ENCODE data around the gene SMARCC2.
"Not testable (repeated sequence)": the region's sequence is repeated elsewhere in the genome, so short reads cannot be mapped to it uniquely, and the experiment has no call there.

The SMARCC2 gene

DNA sequence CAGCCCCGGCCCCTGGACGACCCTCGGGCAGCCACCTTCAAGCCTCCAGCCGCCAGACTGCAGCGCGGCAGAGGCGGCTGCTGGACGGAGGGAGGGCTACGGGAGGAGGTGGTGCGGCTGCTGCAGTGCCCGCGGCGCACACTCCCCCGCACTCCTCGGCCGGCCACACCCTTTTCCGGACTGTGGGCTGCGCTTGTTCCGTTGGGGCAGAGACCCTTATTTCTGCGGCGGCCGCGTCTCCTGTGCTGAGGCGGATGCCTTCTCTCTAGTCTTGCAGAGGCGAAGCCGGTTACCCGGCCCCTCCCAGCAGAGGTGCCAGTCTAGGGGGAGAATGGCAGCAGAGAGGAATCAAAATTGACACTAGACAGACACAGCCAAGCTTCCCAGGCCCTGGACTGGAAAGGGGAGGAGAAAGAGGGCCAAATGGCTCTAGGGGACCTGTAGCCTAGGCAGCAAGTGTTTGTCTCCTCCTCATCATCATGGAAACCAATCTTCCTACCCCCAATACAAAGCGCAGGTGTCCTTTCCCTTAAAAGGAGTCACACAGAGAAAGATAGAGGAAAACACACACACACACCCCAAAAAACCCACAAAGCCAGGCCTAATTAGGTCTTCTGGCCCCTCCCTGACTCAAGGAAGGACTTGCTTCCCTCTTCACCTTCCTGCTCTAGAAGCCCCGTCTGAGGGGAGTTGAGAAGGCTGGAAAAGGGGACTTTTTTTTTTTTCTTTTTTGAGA, 59.9 kb downstream of the SMARCC2 start:
- peak; percentile 72 to 81 for DNase-seq
- ATAC-seq: peak; percentile 52
- Mint-ChIP-seq H3K4me3 (peak overlapping the region; percentile 96 to 99), H3K27me3 (no peaks in the 10 kb centered on the region), H3K9me3 (no peaks in the 10 kb centered on the region), H3K27ac (peak overlapping the region; percentile 96 to 97), H3K4me1 (peaks cover 79% of the 10 kb centered on the region)

- peaks cover 72% of the 10 kb centered on the region for H3K4me1 Mint-ChIP-seq
- DNase-seq: no peak
- H3K27me3 Mint-ChIP-seq: no peaks in the 10 kb centered on the region
- H3K4me3 Mint-ChIP-seq: peak overlapping the region; percentile 96 to 99
- H3K27ac Mint-ChIP-seq: peak overlapping the region; percentile 96 to 97
- ATAC-seq: peak; percentile 0
- no peaks in the 10 kb centered on the region for H3K9me3 Mint-ChIP-seq
These were observed 60.5 kb downstream of the SMARCC2 start for GRCh38 chr12:56128670-56129205.

DNA sequence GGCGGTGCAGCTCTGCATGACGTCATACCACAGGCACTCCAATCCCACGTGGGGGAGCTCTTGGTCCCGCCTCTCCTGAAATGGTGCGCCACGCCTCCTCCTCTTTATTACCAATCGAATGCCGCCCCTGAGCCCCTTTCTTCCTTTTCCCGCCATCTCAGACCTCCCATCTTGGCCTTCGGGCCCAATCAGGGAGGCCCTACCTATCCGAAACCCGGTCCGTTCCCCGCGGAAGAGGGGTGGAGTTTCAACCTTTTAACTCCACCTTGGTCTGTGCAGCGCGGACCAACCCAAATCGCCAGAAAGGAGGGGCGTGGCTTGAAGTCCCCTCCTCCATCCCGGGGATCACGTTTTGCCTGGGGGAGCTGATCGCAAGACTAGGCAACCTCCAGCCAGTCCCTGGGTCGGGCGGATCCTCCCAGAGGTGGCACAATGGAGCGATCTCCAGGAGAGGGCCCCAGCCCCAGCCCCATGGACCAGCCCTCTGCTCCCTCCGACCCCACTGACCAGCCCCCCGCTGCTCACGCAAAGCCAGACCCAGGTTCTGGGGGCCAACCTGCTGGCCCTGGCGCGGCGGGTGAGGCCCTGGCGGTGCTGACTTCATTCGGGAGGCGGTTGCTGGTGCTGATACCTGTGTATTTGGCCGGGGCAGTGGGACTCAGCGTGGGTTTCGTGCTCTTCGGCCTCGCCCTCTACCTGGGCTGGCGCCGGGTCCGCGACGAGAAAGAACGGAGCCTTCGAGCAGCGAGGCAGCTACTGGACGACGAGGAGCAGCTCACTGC, 61.2 kb downstream of the SMARCC2 start, which contains the start of gene ESYT1:
Gene ESYT1 (plus strand): TSS at position 380 of the 782 bp plus-strand sequence. CDS start 53 bp downstream, at position 433.
- peak; percentile 97 to 99 for DNase-seq
- H3K4me1 Mint-ChIP-seq: peaks cover 66% of the 10 kb centered on the region
- H3K9me3 Mint-ChIP-seq: no peaks in the 10 kb centered on the region
- peak; percentile 93 for ATAC-seq
- peak within 1 kb of the TSS; percentile 96 to 97 for H3K27ac Mint-ChIP-seq
- peak within 1 kb of the TSS; percentile 96 to 99 for H3K4me3 Mint-ChIP-seq
- no peaks in the 10 kb centered on the region for H3K27me3 Mint-ChIP-seq

DNA sequence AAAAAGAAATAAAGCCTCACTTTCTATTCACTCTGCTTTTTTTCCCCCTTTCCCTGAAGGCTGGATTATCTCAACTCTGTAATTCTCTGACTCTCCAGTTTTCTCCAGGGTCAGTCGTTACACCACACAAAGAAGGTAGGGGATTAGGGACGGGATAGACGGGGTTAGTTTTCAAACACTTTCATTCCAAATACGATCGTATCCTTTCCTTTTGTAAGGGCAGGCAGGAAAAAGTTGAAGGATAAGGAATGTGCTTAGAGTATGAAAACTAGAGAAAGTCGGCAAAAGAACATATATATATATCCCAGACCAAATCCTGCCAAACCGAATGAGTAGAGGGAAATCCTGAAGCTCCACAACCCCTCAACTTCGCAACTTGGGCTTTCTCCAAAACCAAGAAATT, 61.8 kb downstream of the SMARCC2 start:
- no peak for ATAC-seq
- H3K27me3 Mint-ChIP-seq: no peaks in the 10 kb centered on the region
- DNase-seq: no peak
- H3K4me3 Mint-ChIP-seq: peak overlapping the region; percentile 96 to 99
- peak overlapping the region; percentile 6 to 84 for H3K27ac Mint-ChIP-seq
- H3K4me1 Mint-ChIP-seq: peaks cover 65% of the 10 kb centered on the region
- no peaks in the 10 kb centered on the region for H3K9me3 Mint-ChIP-seq

DNA sequence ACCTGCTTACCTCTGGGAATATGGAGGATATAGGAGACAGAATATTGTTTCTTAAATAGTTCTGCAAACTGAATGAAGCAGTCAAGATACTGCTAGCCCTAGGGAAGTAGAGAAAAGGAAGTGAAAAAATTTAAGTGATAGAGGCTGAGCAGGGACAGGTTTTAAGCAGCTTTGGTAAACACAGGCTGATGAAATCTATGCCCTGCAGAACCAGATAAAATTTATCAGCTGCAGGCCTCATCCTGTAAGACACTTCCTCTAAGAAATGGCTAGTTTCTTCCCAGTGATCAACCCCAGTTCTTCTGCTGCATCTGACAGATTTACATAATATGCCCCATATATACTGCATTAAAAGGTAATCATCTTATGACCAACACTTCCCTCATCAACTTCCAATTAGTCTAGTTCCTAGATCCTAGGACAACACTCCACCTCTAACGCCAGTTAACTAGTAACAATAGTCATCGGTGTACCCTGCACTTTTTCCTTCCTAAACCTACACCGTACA, 62.5 kb downstream of the SMARCC2 start:
- peak overlapping the region; percentile 96 to 99 for H3K4me3 Mint-ChIP-seq
- H3K9me3 Mint-ChIP-seq: no peaks in the 10 kb centered on the region
- H3K27ac Mint-ChIP-seq: peak overlapping the region in 1 of 2 donors; percentile 88
- no peaks in the 10 kb centered on the region for H3K27me3 Mint-ChIP-seq
- ATAC-seq (no peak), DNase-seq (no peak)
- H3K4me1 Mint-ChIP-seq: peaks cover 65% of the 10 kb centered on the region

DNA sequence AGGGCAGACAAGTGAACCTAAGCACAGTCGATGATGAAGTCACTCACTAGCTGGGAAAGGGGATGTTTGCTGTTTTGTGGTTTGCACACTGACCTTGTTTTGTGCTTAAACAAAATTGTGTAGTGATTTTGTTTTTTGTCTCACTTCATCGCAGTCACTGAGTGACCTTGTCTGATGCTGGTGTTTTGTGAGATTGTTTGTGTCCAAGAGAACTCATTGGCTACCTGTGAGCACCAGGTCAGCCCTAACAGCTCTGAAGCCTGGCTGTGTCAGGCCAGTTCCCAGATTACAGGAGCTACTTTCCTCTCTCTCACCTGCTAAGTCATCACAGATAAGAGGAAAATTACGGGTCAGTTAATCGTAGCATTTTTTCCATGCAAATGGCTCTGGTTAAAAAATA, 65.2 kb downstream of the SMARCC2 start:
- H3K4me1 Mint-ChIP-seq: peaks cover 66% of the 10 kb centered on the region
- no peaks in the 10 kb centered on the region for H3K9me3 Mint-ChIP-seq
- ATAC-seq (no peak), DNase-seq (no peak)
- H3K4me3 Mint-ChIP-seq: no peak overlapping the region
- peak overlapping the region in 1 of 2 donors; percentile 15 for H3K27ac Mint-ChIP-seq
- H3K27me3 Mint-ChIP-seq: no peaks in the 10 kb centered on the region

- H3K27ac Mint-ChIP-seq: no peak overlapping the region
- H3K27me3 Mint-ChIP-seq: no peaks in the 10 kb centered on the region
- no peaks in the 10 kb centered on the region for H3K9me3 Mint-ChIP-seq
- H3K4me1 Mint-ChIP-seq: peaks cover 70% of the 10 kb centered on the region
- ATAC-seq: no peak
- H3K4me3 Mint-ChIP-seq: no peak overlapping the region
- no peak for DNase-seq
These were observed 66.6 kb downstream of the SMARCC2 start for GRCh38 chr12:56122637-56123036.

GRCh38 chr12:56121204-56121870, 67.9 kb downstream of the SMARCC2 start:
- no peaks in the 10 kb centered on the region for H3K27me3 Mint-ChIP-seq
- H3K9me3 Mint-ChIP-seq: no peaks in the 10 kb centered on the region
- no peak overlapping the region for H3K27ac Mint-ChIP-seq
- DNase-seq (no peak), ATAC-seq (no peak)
- H3K4me3 Mint-ChIP-seq: no peak overlapping the region
- peaks cover 57% of the 10 kb centered on the region for H3K4me1 Mint-ChIP-seq

DNA sequence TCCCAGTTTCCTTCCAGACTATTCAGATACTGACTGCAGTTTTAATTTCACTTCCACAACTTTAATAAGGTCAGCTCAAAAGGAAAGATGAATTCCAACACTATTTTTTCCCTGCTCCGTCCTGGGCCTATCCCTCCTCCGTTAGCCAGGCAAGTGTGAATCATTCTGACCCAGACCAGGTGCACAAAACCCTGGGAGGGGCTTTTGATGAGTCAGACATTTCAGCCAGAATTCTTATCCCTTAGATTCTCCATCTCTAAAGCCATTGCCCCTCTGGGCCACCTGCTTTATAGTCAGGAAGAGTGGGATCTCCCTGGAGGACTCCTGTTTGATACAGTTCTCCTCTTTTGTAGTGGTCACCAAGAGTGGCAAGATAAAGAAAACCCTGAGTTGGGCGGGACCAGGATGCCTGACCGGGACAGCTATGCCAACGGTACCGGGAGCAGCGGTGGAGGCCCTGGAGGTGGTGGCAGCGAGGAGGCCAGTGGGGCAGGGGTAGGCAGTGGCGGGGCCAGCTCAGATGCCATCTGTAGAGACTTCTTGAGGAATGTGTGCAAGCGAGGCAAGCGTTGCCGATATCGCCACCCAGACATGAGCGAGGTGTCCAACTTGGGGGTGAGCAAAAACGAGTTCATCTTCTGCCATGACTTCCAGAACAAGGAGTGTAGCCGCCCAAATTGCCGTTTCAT, 69.0 kb downstream of the SMARCC2 start:
- H3K4me1 Mint-ChIP-seq: peaks cover 51% of the 10 kb centered on the region
- H3K27ac Mint-ChIP-seq: no peak overlapping the region
- DNase-seq (no peak), ATAC-seq (no peak)
- no peaks in the 10 kb centered on the region for H3K27me3 Mint-ChIP-seq
- H3K9me3 Mint-ChIP-seq: no peaks in the 10 kb centered on the region
- peak overlapping the region in 1 of 2 donors; percentile 45 for H3K4me3 Mint-ChIP-seq

DNA sequence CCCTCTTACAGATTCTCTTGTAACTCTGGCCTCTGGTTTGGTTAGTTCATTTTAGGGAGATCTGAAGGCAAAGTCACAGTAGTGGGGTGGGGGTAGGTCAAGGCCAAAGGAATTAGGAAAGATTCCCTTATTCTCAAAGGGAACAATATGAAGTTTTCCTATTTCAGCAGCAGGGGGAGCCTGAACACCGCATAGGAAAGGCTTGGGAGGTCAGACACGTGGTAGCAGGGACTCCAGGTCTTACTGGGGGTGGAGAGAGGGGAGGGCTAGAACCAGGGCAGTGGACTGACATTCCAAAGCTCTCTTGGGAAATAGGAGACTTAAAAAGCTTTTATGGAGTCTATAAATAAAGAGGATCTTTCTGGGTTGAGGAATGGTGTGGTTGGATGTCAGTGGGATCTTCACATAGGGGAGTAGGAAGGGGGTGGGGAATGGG, 69.9 kb downstream of the SMARCC2 start:
- Mint-ChIP-seq H3K4me1 (peaks cover 45% of the 10 kb centered on the region), H3K9me3 (no peaks in the 10 kb centered on the region), H3K27ac (peak overlapping the region; percentile 6 to 97), H3K4me3 (peak overlapping the region; percentile 93 to 98), H3K27me3 (no peaks in the 10 kb centered on the region)
- ATAC-seq (no peak), DNase-seq (peak; percentile 37 to 60)

GRCh38 chr12:56118688-56119357, 70.5 kb downstream of the SMARCC2 start:
- H3K4me1 Mint-ChIP-seq: peaks cover 45% of the 10 kb centered on the region

DNA sequence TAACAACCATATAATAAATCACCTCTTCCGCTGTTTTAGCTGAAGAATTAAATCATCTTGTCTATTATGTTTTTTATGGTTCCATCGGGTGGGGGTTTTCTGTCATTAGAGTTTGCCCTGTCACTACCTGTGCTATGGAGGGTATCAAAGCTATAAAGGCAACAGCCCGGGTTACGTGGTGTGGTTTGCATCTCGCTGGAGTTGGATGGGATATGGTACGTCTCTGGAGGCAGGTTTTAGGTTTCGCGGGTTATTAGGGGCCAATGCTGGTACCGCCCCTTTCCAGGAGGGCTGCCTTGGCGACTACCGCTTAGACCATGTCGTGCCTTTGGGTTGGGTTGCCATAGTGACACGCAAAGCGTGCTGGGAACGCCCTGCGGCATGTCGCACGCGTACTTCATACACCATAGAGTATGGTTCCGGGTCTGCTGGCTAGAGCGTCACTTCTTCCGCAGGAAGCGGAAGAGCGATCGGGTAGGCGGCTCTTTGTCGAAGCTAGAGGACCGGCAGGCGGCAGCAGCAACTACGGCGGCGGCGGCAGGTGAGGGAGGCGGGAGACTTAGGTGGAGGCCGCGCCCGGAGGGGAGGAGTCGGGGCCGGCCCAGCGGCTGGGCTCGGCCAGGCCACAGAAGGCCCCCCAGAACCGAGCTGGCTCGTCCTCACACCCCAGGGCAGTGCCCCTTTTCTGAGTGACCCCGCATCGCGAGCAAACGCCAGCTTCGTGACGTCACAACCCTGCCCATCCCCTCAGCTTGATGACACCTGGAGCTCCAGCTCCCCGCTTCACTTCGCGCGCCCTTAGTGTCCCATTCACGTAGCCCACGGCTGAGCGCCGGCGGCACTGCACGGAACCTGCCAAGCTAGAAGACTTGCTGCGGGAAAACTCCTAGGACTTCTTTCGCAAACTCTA, 71.2 kb downstream of the SMARCC2 start, which contains the start of gene ZC3H10:
Gene ZC3H10 (plus strand): TSS at position 489 of the 910 bp plus-strand sequence. CDS start 2,297 bp downstream, outside the sequence.
- peaks cover 45% of the 10 kb centered on the region for H3K4me1 Mint-ChIP-seq
- DNase-seq (peak; percentile 97 to 99), ATAC-seq (peak; percentile 93)
- peak within 1 kb of the TSS; percentile 97 to 100 for H3K27ac Mint-ChIP-seq
- no peaks in the 10 kb centered on the region for H3K27me3 Mint-ChIP-seq
- peak within 1 kb of the TSS; percentile 93 to 98 for H3K4me3 Mint-ChIP-seq
- no peaks in the 10 kb centered on the region for H3K9me3 Mint-ChIP-seq

More at GRCh38 chr12:56118688-56119357, 70.5 kb downstream of the SMARCC2 start:
- no peak for DNase-seq
- Mint-ChIP-seq H3K9me3 (no peaks in the 10 kb centered on the region), H3K27me3 (no peaks in the 10 kb centered on the region), H3K27ac (peak overlapping the region; percentile 66 to 97), H3K4me3 (peak overlapping the region; percentile 93 to 98)
- peak; percentile 2 for ATAC-seq

DNA sequence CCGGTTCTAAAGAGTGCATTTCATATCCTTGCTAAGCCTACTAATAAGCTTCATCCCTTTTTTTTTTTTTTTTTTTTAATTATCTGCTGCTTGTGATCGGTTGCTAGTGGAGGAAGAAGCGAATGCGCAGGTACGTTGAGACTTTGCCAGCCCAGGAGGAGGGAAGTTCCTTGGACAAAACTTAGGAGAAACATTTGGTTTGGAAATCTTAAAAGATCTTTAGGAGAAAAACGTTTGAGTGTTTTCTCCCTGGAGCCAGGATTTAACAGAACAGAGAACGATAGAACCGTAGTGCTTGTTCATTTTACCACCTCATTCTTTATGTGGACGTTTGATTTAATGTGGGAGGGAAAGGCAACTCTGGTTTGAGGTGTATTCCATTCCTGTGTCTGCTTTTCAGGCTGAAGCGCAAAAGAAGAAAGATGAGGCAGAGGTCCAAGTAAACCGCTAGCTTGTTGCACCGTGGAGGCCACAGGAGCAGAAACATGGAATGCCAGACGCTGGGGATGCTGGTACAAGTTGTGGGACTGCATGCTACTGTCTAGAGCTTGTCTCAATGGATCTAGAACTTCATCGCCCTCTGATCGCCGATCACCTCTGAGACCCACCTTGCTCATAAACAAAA, 72.1 kb downstream of the SMARCC2 start:
- ATAC-seq, DNase-seq, H3K27me3 Mint-ChIP-seq, H3K9me3 Mint-ChIP-seq: not testable (repeated sequence)
- peak overlapping the region; percentile 93 to 98 for H3K4me3 Mint-ChIP-seq
- H3K27ac Mint-ChIP-seq: peak overlapping the region; percentile 97 to 100
- H3K4me1 Mint-ChIP-seq: peaks cover 39% of the 10 kb centered on the region

All from stimulated activated naive CD8-positive, alpha-beta T cell treated with anti-CD3 and anti-CD28 coated beads, Interleukin-15, amount 100 ng/mL, for 72 hours (primary cell).